SW480 (cell line): ENCODE data around the gene RINT1.

Experiments used
- DNase-seq: peaks from one replicate; pipeline ENCODE4 v3.0.0-alpha.2; 2016; ENCODE audit warnings: low spot score

Gene RINT1

DNA sequence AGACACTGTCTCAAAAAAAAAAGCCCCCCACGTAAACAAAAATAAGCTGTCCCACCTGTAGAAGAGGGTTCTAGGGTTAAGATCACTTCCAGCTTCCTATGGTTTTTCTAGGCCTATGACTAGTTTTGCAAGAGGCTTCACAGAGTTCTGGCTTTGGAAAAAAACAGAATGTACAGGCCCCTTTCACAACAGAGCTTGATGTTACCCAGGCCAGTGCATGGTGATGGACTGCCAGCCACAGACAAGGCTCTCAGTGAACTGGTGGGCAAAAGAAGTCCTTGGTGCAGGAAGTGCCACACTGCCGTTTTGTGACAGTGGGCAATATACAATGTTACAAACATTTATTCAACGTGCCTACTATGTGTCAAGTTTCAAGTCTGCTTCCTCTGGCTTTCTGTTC, 67.5 kb downstream of the RINT1 start:
- DNase-seq, result no peak

GRCh38 chr7:105600720-105601550, 68.9 kb downstream of the RINT1 start:
- DNase-seq, result peak; percentile 78

DNA sequence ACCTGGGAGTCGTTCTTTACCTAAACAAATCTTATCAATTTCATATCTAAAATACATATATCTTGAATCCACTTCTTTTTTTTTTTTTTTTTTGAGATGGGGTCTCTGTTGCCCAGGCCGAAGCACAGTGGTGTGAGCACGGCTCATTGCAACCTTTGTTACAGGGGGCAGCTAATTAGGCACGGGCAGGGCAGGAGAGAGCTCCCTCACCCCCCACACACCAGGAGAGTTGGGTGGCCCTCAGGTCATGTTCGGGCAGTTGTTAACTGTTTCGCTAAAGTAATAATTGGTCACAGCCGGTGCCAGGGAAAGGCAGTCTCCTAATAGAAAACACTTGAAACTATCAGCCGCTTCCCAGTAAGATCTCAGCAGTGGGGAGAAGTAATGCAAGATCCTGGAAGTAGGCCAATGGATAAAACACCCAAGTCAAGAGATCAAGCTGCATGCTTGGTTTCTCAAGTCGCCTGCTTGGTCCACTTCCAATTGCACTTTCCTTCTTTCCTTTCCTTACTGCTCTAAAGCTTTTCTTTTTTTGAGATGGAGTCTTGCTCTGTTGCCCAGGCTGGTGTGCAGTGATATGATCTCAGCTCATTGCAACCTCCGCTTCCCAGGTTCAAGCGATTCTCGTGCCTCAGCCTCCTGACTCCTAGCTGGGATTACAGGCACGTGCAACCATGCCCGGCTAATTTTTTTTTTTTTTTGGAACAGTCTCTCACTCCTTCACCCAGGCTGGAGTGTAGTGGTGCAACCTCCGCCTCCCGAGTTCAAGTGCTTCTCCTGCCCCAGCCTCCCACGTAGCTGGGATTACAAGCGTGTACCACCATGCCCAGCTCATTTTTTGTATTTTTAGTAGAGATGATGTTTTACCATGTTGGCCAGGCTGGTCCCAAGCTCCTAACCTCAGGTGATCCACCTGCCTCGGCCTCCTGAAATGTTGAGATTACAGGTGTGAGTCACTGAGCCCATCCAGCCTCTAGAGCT, 70.6 kb downstream of the RINT1 start:
- no peak for DNase-seq

GRCh38 chr7:105610165-105610930, 78.3 kb downstream of the RINT1 start:
- no peak for DNase-seq

- no peak for DNase-seq
Observed at GRCh38 chr7:105611856-105612775, 80.1 kb downstream of the RINT1 start.

DNA sequence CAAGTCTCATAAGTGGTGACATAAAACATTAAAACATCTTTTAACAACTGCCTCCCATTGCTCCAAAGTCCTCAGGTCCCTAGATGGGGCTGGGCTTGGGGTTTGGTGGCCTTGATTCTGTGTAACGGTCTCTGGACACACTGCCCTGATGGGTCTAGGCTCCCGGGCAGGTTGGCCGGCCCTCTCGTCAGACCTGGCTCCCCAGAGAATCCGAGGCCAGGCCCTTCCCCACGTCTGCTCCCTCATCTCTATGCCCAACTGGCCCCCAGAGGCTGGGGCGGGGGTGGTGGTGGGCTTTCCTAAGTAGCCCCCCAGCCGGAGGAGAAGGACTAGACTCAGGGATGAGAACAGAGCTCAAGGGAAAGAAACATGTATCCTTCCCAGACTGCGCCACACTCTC, 80.8 kb downstream of the RINT1 start:
- no peak for DNase-seq

GRCh38 chr7:105613611-105614330, 81.8 kb downstream of the RINT1 start:
- DNase-seq, result no peak

GRCh38 chr7:105614341-105614840, 82.4 kb downstream of the RINT1 start:
- no peak for DNase-seq
